GM18868 (cell line): ENCODE results near the gene ZKSCAN8.
"Not testable (repeated sequence)": the region's sequence is repeated elsewhere in the genome, so short reads cannot be mapped to it uniquely, and the experiment has no call there.

Source experiments
- ATAC-seq: cut with Tn5 transposase; IDR thresholded peaks from one replicate; pipeline ENCODE4 v1.9.1; 2021; ENCODE audit warnings: mild to moderate bottlenecking, moderate library complexity; ENCODE audit not compliant: unreplicated experiment

The ZKSCAN8 gene

DNA sequence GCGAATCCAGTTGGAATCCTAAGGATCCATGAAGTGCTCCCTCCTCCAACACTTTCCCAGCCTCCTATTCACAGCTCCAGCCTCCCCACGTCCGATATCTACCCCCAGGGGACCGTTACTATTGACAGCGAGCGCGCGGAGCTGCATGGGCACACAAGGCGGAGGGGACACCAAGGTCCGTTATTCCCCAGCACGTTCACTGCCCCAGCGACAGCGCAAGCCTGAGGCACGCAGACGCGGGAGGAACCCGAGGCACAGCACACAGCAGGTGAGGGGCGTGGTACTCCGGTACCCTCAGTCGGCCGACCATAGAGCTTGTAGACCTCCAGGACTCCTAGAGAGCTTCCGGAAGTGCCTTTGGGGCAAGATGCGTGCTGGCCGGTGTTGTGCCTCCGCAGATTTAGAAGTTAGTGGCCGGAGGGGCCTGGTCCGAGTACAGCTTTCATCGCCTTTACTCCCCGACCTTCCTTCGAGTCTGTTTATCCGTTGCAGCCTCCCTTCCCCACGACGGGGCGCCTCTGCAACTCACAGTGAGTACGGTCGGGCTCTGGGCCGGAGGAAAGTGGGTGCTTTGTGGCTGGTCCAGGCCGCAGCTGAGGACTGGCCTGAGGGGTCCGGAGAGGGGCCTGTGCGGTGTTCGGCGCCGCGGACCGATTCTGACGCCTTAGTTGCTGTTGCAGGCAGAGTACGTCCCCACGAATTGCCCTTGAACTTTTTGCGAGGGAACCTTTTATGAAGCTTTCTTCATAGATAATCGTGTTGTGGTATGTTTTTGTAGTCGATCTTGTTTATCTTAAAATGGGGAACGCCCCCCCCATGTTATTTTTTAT is at the start of gene ZKSCAN8:
Gene ZKSCAN8, plus strand, starts transcription at position 384 of the 830 bp plus-strand sequence. CDS start 6,525 bp downstream, outside the sequence.
- peak; percentile 79 for ATAC-seq

DNA sequence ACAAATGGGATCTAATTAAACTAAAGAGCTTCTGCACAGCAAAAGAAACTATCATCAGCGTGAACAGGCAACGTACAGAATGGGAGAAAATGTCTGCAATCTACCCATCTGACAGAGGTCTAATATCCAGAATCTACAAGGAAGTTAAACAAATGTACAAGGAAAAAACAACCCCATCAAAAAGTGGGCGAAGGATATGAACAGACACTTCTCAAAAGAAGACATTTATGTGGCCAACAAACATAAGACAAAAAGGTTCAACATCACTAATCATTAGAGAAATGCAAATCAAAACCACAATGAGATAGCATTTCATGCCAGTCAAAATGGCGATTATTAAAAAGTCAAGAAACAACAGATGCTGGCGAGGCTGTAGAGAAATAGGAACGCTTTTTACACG is 39.5 kb upstream of the ZKSCAN8 start:
- ATAC-seq: not testable (repeated sequence)

DNA sequence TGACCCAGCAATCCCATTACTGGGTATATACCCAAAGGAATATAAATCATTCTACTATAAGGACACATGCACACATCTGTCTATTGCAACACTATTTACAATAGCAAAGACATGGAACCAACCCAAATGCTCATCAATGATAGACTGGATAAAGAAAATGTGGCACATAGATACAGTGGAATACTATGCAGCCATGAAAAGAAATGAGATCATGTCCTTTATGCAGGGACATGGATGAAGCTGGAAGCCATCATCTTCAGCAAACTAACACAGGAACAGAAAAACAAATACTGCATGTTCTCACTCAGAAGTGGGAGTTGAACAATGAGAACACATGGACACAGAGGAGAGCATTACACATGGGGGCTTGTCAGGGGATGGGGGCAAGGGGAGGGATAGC is 39.0 kb upstream of the ZKSCAN8 start:
- not testable (repeated sequence) for ATAC-seq

- peak; percentile 99 for ATAC-seq
Measured at GRCh38 chr6:28104392-28105244, 37.1 kb upstream of the ZKSCAN8 start.

DNA sequence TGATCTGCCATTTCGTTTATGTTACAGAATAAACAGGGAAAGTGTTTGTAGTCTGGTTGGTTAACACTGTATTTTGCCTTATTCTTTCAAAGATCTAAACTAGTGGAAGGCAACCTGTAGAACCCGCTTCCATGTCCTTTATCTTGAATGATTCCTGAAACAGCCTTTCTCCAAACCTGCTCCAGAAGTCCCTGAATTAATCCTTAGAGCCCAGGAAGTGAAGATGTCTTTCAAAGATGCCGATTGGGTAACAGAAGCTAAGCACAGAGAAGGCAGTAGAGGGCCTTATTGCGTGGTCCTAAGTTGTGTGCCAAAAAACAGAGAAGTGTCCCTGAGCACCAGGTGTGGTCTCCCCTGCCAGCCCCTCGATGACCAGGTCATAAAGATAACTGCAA is 36.4 kb upstream of the ZKSCAN8 start:
- ATAC-seq: peak; percentile 28

- ATAC-seq: no peak
Measured at GRCh38 chr6:28107506-28107905, 34.2 kb upstream of the ZKSCAN8 start.

- ATAC-seq: no peak
Measured at GRCh38 chr6:28111964-28112363, 29.7 kb upstream of the ZKSCAN8 start.

DNA sequence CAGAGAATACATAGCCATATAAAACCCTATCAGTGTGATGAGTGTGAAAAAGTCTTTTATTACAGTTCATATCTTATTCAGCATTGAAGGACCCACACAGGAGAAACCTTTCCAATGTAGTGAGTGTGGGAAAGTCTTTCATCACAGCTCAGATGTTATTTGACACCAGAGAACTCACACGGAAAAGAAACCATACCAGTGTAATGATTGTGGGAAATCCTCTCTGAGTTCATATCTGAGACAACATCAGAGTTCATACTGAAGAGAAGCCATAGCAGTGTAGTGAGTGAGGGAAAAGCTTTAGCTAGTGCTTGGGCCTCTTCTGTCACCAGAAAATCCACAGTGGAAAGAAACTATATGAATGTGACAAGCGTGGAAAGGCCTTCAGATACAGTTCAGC is 25.9 kb upstream of the ZKSCAN8 start:
- ATAC-seq: no peak

- no peak for ATAC-seq
Measured at GRCh38 chr6:28117386-28118050, 24.2 kb upstream of the ZKSCAN8 start.

DNA sequence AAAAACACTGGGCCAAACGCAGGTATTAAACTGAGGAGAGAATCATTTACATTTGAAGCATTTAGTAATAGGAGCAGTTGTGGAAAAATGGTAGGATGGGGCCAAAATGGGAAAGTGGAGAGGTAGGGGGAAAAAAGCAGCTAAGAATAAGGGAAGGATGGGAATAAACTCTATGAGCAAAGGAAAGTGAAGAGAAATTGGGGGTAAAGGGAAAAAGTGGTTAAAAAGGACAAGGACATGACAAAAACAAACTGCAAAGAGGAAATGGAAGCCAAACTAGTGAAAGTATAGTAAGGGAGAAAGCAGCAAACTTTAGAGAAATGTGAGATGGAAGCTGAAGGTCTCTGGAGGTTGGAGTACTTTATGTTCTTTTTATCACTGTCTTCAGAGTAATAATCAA is 23.5 kb upstream of the ZKSCAN8 start:
- no peak for ATAC-seq

- no peak for ATAC-seq
Measured at GRCh38 chr6:28121876-28122275, 19.8 kb upstream of the ZKSCAN8 start.

- ATAC-seq: not testable (repeated sequence)
Measured at GRCh38 chr6:28122283-28122682, 19.4 kb upstream of the ZKSCAN8 start.

DNA sequence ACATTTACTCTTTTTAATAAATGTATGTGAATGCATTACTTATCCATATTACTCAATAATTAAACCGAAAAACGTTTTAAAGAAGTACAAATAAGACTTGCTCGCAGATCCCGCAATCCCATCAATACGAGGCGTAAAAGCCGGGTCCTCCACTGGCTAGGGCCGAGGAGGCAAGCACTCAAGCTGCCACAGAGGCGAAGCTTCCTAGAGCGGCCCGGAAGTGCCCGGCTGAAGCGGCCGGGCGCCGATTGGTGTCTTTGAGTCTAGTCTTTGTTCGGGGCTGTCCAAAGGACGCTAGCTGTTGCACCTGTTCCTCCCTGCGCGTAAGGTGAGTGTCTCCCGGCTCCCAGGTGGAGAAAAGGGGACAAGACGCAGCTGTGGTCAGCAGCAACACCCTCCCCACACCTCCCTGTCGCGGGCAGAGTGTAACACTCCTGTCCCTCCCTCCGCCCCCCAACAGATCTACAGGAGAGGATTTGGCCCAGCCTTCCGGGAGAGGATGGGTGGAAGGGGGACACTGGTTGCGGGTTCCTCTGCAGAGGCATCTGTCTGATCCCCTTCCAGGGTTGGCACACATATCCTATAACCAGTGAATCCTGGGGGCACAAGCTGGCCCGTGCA is 17.2 kb upstream of the ZKSCAN8 start, which contains the start of gene ZSCAN16:
Gene ZSCAN16, plus strand, starts transcription at position 260 of the 621 bp plus-strand sequence. CDS start 835 bp downstream, outside the sequence.
- peak; percentile 98 for ATAC-seq

GRCh38 chr6:28124971-28125353 is 16.7 kb upstream of the ZKSCAN8 start:
- no peak for ATAC-seq

DNA sequence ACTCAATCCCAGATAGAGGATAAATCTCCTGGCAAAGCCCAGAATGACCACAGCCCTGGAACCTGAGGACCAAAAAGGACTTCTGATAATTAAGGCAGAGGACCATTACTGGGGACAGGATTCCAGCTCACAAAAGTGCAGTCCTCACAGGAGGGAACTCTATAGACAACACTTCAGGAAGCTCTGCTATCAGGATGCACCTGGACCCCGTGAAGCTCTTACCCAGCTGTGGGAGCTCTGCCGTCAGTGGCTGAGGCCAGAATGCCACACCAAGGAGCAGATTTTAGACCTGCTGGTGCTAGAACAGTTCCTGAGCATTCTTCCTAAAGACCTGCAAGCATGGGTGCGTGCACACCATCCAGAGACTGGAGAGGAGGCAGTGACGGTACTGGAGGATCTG is 16.3 kb upstream of the ZKSCAN8 start:
- no peak for ATAC-seq

- ATAC-seq: no peak
Measured at GRCh38 chr6:28134015-28134414, 7.7 kb upstream of the ZKSCAN8 start.

DNA sequence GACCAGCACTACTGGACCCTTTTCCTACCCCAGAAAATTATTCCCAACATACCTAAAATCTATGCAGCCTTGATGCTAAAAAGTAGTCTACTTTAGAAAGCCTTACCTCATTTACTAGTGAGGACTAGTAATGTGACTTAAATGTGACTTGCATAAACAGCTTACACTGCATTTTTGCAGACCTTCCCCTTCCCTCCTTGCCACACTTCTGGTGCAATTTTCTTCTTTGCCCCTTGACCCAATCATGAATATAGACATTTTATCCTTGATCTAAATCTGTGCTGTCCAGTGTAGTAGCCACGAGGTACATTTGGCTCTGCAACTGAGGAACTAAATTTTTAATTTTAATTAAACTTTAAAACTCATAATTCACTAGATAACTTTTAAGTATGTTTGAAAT is 7.0 kb upstream of the ZKSCAN8 start:
- no peak for ATAC-seq

GRCh38 chr6:28135393-28135792 is 6.3 kb upstream of the ZKSCAN8 start:
- no peak for ATAC-seq

DNA sequence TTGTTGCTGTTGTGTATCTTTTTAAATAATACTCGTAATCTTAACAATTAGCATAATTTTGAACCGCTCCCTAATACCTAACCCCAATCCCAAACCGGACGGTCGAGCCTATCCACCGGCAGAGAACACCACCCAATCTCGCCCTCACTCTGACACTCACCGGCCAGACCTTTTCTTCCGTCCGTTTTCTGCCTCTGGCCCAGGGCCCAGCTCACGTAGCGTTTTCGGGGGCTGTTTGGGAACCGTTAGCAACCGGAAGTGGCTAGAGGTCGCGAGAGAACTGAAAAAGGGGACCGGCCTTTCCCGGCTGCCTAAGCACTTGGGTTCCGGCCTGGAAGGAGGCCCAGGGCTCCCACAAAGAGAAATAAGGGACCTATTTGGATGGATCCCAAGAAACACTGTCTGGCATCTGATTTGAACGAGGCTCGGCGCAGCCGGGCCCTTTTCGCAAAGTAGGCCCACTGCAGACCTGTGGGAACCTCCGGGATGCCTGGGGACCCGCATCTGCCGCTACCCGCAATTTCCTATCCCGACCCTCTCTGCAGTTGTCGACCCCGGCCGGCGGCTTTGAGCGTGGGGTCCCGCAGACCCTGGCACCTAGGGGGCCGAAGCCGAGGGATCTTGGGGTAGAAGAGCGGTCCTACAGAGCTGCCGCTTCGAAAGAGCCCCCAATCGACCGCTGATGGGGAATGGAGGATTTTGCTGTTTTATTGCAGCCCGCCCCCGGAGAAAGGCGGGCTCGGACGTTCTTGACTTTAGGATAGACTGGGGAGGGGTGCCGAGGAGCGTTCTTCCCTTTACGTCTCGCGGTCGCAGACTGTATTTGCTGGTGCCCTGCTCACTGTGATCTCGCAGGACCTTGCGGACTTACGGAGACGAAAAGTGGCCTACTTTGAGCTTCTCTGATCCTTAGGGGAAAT is 4.8 kb upstream of the ZKSCAN8 start:
- peak; percentile 49 for ATAC-seq

DNA sequence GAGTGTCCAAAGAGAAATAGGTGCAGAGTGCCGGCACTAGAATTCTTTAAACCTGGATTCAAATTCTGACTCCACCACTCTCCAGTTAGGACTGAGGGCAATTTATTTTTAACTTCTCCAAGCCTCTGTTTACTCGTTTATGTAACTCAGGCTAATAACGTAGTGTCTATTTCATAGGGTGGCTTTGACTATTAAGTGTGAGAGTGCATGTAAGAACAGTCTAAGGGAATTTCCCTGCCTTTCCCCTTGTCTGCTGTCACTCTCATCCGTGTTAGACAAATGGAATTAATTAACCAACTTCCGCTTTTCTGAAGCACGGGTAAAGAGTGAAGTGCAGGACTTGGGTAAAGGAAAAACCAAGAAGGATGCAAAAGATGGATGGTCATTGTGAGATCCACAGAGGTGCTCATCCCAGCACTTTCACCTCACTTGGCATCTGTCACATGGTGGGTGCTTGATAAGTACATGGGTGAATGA is 4.1 kb upstream of the ZKSCAN8 start:
- peak; percentile 34 for ATAC-seq
